ENCODE results near the gene SV2B.

SV2B gene

GRCh38 chr15:91099995-91100813, at the start of gene SV2B:
Gene SV2B, plus strand, starts transcription at chr15:91100257. Its CDS starts 126,007 bp downstream, at chr15:91226264.
- peak; percentile 40 for DNase-seq (ENCODE audit: low read depth)
- no peak for TF ChIP-seq CTCF (conservative IDR thresholded peaks at IDR 0.05; ENCODE audit: low read depth, low read length)
- H3K4me3 ChIP-seq (ENCODE audit: low read depth, low read length), result peak within 1 kb of the TSS; percentile 46

- H3K4me3 ChIP-seq (ENCODE audit: low read depth, low read length), result no peak overlapping the region
- TF ChIP-seq CTCF (conservative IDR thresholded peaks at IDR 0.05; ENCODE audit: low read depth, low read length), result no peak
- no peak for DNase-seq (ENCODE audit: low read depth)
Measured at GRCh38 chr15:91051248-91051647, 48.8 kb upstream of the SV2B start.

- TF ChIP-seq CTCF (conservative IDR thresholded peaks at IDR 0.05; ENCODE audit: low read depth, low read length), result no peak
- no peak for DNase-seq (ENCODE audit: low read depth)
- H3K4me3 ChIP-seq (ENCODE audit: low read depth, low read length), result no peak overlapping the region
Measured at GRCh38 chr15:91054816-91055215, 45.2 kb upstream of the SV2B start.

GRCh38 chr15:91055548-91056331, 44.3 kb upstream of the SV2B start:
- peak; percentile 87 for TF ChIP-seq CTCF (conservative IDR thresholded peaks at IDR 0.05; ENCODE audit: low read depth, low read length)
- peak; percentile 64 for DNase-seq (ENCODE audit: low read depth)
- no peak overlapping the region for H3K4me3 ChIP-seq (ENCODE audit: low read depth, low read length)

- no peak overlapping the region for H3K4me3 ChIP-seq (ENCODE audit: low read depth, low read length)
- no peak for TF ChIP-seq CTCF (conservative IDR thresholded peaks at IDR 0.05; ENCODE audit: low read depth, low read length)
- no peak for DNase-seq (ENCODE audit: low read depth)
Measured at GRCh38 chr15:91061230-91061629, 38.8 kb upstream of the SV2B start.

- TF ChIP-seq CTCF (conservative IDR thresholded peaks at IDR 0.05; ENCODE audit: low read depth, low read length), result no peak
- H3K4me3 ChIP-seq (ENCODE audit: low read depth, low read length), result no peak overlapping the region
- no peak for DNase-seq (ENCODE audit: low read depth)
Measured at GRCh38 chr15:91061997-91062396, 38.1 kb upstream of the SV2B start.
